NCI-H2227 (cell line): ENCODE data around the gene SPATA20.

Source experiments
- DNase-seq: peaks from one replicate; lab custom pipeline; 2025; ENCODE audit not compliant: unreplicated experiment; lab: John Stamatoyannopoulos, UW

The SPATA20 gene

GRCh38 chr17:50547035-50547735 lies at the start of gene SPATA20:
Gene SPATA20, plus strand, starts transcription at chr17:50547174. Its CDS starts 35 bp downstream, at chr17:50547209.
- peak; percentile 95 for DNase-seq

- DNase-seq, result no peak
These were observed 48.7 kb upstream of the SPATA20 start for GRCh38 chr17:50498021-50498874.

GRCh38 chr17:50499270-50499669 lies 47.7 kb upstream of the SPATA20 start:
- no peak for DNase-seq

- no peak for DNase-seq
These were observed 47.3 kb upstream of the SPATA20 start for GRCh38 chr17:50499721-50500120.

GRCh38 chr17:50501054-50501453 lies 45.9 kb upstream of the SPATA20 start:
- DNase-seq, result peak; percentile 10

GRCh38 chr17:50502301-50502990 lies 44.5 kb upstream of the SPATA20 start:
- no peak for DNase-seq

GRCh38 chr17:50505591-50506130 lies 41.3 kb upstream of the SPATA20 start:
- DNase-seq, result no peak

- no peak for DNase-seq
These were observed 40.7 kb upstream of the SPATA20 start for GRCh38 chr17:50506298-50506697.

- DNase-seq, result peak; percentile 95
These were observed 39.0 kb upstream of the SPATA20 start, which contains the start of gene MYCBPAP for GRCh38 chr17:50507871-50508572. Gene MYCBPAP, plus strand, starts transcription at chr17:50508439. Its CDS starts 236 bp downstream, at chr17:50508675.

GRCh38 chr17:50508573-50509460 lies 38.2 kb upstream of the SPATA20 start:
- no peak for DNase-seq

- peak; percentile 31 for DNase-seq
These were observed 35.9 kb upstream of the SPATA20 start for GRCh38 chr17:50511058-50511457.

- DNase-seq, result no peak
These were observed 33.5 kb upstream of the SPATA20 start for GRCh38 chr17:50513495-50513894.

GRCh38 chr17:50514388-50514787 lies 32.6 kb upstream of the SPATA20 start:
- no peak for DNase-seq

GRCh38 chr17:50514936-50515702 lies 31.9 kb upstream of the SPATA20 start:
- DNase-seq, result no peak

GRCh38 chr17:50517011-50517410 lies 30.0 kb upstream of the SPATA20 start:
- no peak for DNase-seq

- no peak for DNase-seq
These were observed 29.2 kb upstream of the SPATA20 start for GRCh38 chr17:50517504-50518383.

GRCh38 chr17:50518384-50519023 lies 28.5 kb upstream of the SPATA20 start:
- DNase-seq, result no peak
